H9 (cell line): ENCODE data around the gene BEST3. TPM values are rescaled to one million over a fixed set of nuclear protein-coding genes. Genes with fewer than 3 reads are reported as not detected.

Source experiments
- DNase-seq: peaks from one replicate; pipeline ENCODE4 v3.0.0-alpha.2; 2017
- H2AFZ ChIP-seq: one replicate; pipeline ENCODE4 v1.6.1; 2013; ENCODE audit warnings: mild to moderate bottlenecking, low read length, control low read depth, moderate library complexity
- H2AK5ac ChIP-seq: 2 replicates; pipeline ENCODE4 v1.6.1; 2013; ENCODE audit warnings: low read length, control low read depth, mixed read lengths; ENCODE audit not compliant: insufficient read length
- H2BK120ac ChIP-seq: one replicate; pipeline ENCODE4 v1.6.1; 2013; ENCODE audit warnings: low read depth, mild to moderate bottlenecking, low read length, control low read depth, inconsistent platforms; ENCODE audit not compliant: poor library complexity, severe bottlenecking
- H2BK12ac ChIP-seq: 2 replicates; pipeline ENCODE4 v1.6.1; 2013; ENCODE audit warnings: low read length, control low read depth, mixed read lengths, low read depth; ENCODE audit not compliant: insufficient read length
- H2BK15ac ChIP-seq: 2 replicates; pipeline ENCODE4 v1.6.1; 2013; ENCODE audit warnings: low read depth, low read length, control low read depth
- H2BK20ac ChIP-seq: one replicate; pipeline ENCODE4 v1.6.1; 2013; ENCODE audit warnings: low read depth, mild to moderate bottlenecking, low read length, control low read depth, inconsistent platforms; ENCODE audit not compliant: poor library complexity, severe bottlenecking
- H2BK5ac ChIP-seq: 2 replicates; pipeline ENCODE4 v1.6.1; 2013; ENCODE audit warnings: low read length, control low read depth, mixed read lengths; ENCODE audit not compliant: insufficient read length
- H3K14ac ChIP-seq: 2 replicates; pipeline ENCODE4 v1.6.1; 2013; ENCODE audit warnings: low read length, control low read depth; ENCODE audit not compliant: insufficient read depth
- H3K18ac ChIP-seq: 2 replicates; pipeline ENCODE4 v1.6.1; 2013; ENCODE audit warnings: low read depth, mild to moderate bottlenecking, mixed read lengths, low read length, control low read depth; ENCODE audit not compliant: insufficient read length
- H3K23ac ChIP-seq: 2 replicates; pipeline ENCODE4 v1.6.1; 2013; ENCODE audit warnings: low read length, control low read depth, mixed read lengths, low read depth; ENCODE audit not compliant: insufficient read length
- H3K23me2 ChIP-seq: 2 replicates; pipeline ENCODE4 v1.6.1; 2013; ENCODE audit warnings: low read depth, mild to moderate bottlenecking, mixed read lengths, low read length, control low read depth; ENCODE audit not compliant: insufficient read length, poor library complexity, severe bottlenecking
- H3K27ac ChIP-seq: 2 replicates; pipeline ENCODE4 v1.5.1; 2013; ENCODE audit warnings: low read length, control low read depth, mixed read lengths, low read depth; ENCODE audit not compliant: insufficient read length
- H3K27me3 ChIP-seq: 2 replicates; pipeline ENCODE4 v1.6.1; 2013; ENCODE audit warnings: low read length, control low read depth, inconsistent platforms; ENCODE audit not compliant: insufficient read depth
- H3K4ac ChIP-seq: 2 replicates; pipeline ENCODE4 v1.6.1; 2013; ENCODE audit warnings: low read depth, mild to moderate bottlenecking, control low read depth, inconsistent platforms, low read length, moderate library complexity
- H3K4me1 ChIP-seq: 2 replicates; pipeline ENCODE4 v1.6.1; 2013; ENCODE audit warnings: low read length, control low read depth, inconsistent platforms; ENCODE audit not compliant: insufficient read depth
- H3K4me2 ChIP-seq: 2 replicates; pipeline ENCODE4 v1.6.1; 2013; ENCODE audit warnings: low read length, control low read depth, mixed read lengths; ENCODE audit not compliant: insufficient read length, insufficient read depth
- H3K56ac ChIP-seq: 2 replicates; pipeline ENCODE4 v1.6.1; 2013; ENCODE audit warnings: low read depth, mild to moderate bottlenecking, mixed read lengths, low read length, control low read depth; ENCODE audit not compliant: insufficient read length
- H3K79me1 ChIP-seq: 2 replicates; pipeline ENCODE4 v1.6.1; 2013; ENCODE audit warnings: low read depth, mild to moderate bottlenecking, moderate library complexity, low read length, control low read depth, inconsistent platforms; ENCODE audit not compliant: insufficient read depth, poor library complexity, severe bottlenecking
- H3K79me2 ChIP-seq: 2 replicates; pipeline ENCODE4 v1.6.1; 2013; ENCODE audit warnings: low read length, control low read depth, inconsistent platforms; ENCODE audit not compliant: insufficient read depth
- H3K9ac ChIP-seq: 2 replicates; pipeline ENCODE4 v1.6.1; 2013; ENCODE audit warnings: low read length, control low read depth, mixed read lengths; ENCODE audit not compliant: insufficient read length; ENCODE audit errors: extremely low read depth
- H3K9me3 ChIP-seq: one replicate; pipeline ENCODE4 v1.6.1; 2013; ENCODE audit warnings: low read depth, low read length, inconsistent platforms; ENCODE audit not compliant: control insufficient read depth
- H3T11ph ChIP-seq: one replicate; pipeline ENCODE4 v1.6.1; 2013; ENCODE audit warnings: mild to moderate bottlenecking, low read length, control low read depth, inconsistent platforms
- H4K20me1 ChIP-seq: one replicate; pipeline ENCODE4 v1.6.1; 2013; ENCODE audit not compliant: control insufficient read depth, insufficient read length, insufficient read depth
- H4K5ac ChIP-seq: 2 replicates; pipeline ENCODE4 v1.6.1; 2013; ENCODE audit warnings: low read depth, mild to moderate bottlenecking, mixed read lengths, low read length, control low read depth; ENCODE audit not compliant: insufficient read length
- H4K8ac ChIP-seq: replicated peaks from 2 replicates; pipeline ENCODE4 v1.6.1; 2013; ENCODE audit warnings: low read length, control low read depth, mixed read lengths, low read depth; ENCODE audit not compliant: insufficient read length
- H4K91ac ChIP-seq: 2 replicates; pipeline ENCODE4 v1.6.1; 2013; ENCODE audit warnings: low read depth, mild to moderate bottlenecking, moderate library complexity, mixed read lengths, low read length, control low read depth; ENCODE audit not compliant: insufficient read length
- H3K27ac Mint-ChIP-seq, 3 experiments: 2 replicates in 2 of 3; 3 replicates in 1 of 3; pipeline ENCODE4 v1.8.0; 2020 to 2021; ENCODE audit warnings: mixed read lengths in 3 of 3, mild to moderate bottlenecking in 1 of 3, moderate library complexity in 1 of 3
- H3K27me3 Mint-ChIP-seq: 2 replicates; pipeline ENCODE4 v1.8.0; 2021; ENCODE audit warnings: low read depth, mild to moderate bottlenecking, moderate library complexity, mixed read lengths
- H3K36me3 Mint-ChIP-seq, 3 experiments: 2 replicates in 2 of 3; 3 replicates in 1 of 3; pipeline ENCODE4 v1.8.0; 2020 to 2021; ENCODE audit warnings: low read depth in 3 of 3, mixed read lengths in 3 of 3; ENCODE audit not compliant: insufficient read depth in 1 of 3
- H3K4me1 Mint-ChIP-seq, 2 experiments: 2 replicates each; pipeline ENCODE4 v1.8.0; 2020; ENCODE audit warnings: mixed read lengths in 2 of 2
- H3K4me3 Mint-ChIP-seq, 2 experiments: 2 replicates in 1 of 2; 3 replicates in 1 of 2; pipeline ENCODE4 v1.8.0; 2020 to 2021; ENCODE audit warnings: mild to moderate bottlenecking in 2 of 2, mixed read lengths in 2 of 2, moderate library complexity in 1 of 2
- H3K9me3 Mint-ChIP-seq, 2 experiments: 2 replicates in 1 of 2; 3 replicates in 1 of 2; pipeline ENCODE4 v1.8.0; 2020; ENCODE audit warnings: mild to moderate bottlenecking in 2 of 2, mixed read lengths in 2 of 2, moderate library complexity in 1 of 2
- CTCF ChIP-seq: fragments of 200-600 bp; sonication (generic); conservative IDR thresholded peaks from 3 replicates; pipeline ENCODE4 v1.8.0; 2021; ENCODE audit warnings: antibody characterized with exemption, mild to moderate bottlenecking
- WGBS: extraction: QIAGEN DNeasy Blood & Tissue Kit; methylation state at CpG from one replicate; pipeline ENCODE4 v1.1.7; 2013; ENCODE audit warnings: missing lambda C conversion rate, low lambda C conversion rate, mixed read lengths; ENCODE audit not compliant: insufficient read length; ENCODE audit errors: extremely low coverage; 5-methylcytosine and 5-hydroxymethylcytosine counted together
- total RNA-seq: library from RNA; stranded (reverse); gene quantifications from 2 replicates; pipeline ENCODE4 v1.2.1, GENCODE V29; 2021

BEST3 gene
- total RNA-seq, 1 experiment from 2014 or later, result 0.42 TPM

GRCh38 chr12:69682110-69682755 is 16.9 kb downstream of the BEST3 start:
- H3K4me2 ChIP-seq, result no peak overlapping the region
- WGBS, result no CpG with 5 or more reads among the region's 2 CpGs
- no peak overlapping the region for H2AFZ ChIP-seq
- no peaks in the 10 kb centered on the region for H3K9me3 ChIP-seq
- no peak overlapping the region for H2BK5ac ChIP-seq
- H3K23me2 ChIP-seq, result no peaks in the 10 kb centered on the region
- Mint-ChIP-seq H3K27ac (no peak overlapping the region), H3K4me1 (peaks cover 14 to 16% of the 10 kb centered on the region in 2 experiments), H3K9me3 (no peaks in the 10 kb centered on the region), H3K27me3 (no peaks in the 10 kb centered on the region; the same call in 1 of the 2 replicates), H3K36me3 (no peaks in the 10 kb centered on the region), H3K4me3 (no peak overlapping the region)
- H3K9ac ChIP-seq, result no peak overlapping the region
- no peak for DNase-seq
- H2BK20ac ChIP-seq, result no peak overlapping the region
- H2BK120ac ChIP-seq, result no peak overlapping the region
- no peak overlapping the region for H3K56ac ChIP-seq
- no peak for TF ChIP-seq CTCF
- H3K27ac ChIP-seq, result no peak overlapping the region
- no peaks in the 10 kb centered on the region for H3K4me1 ChIP-seq
- no peaks in the 10 kb centered on the region for H4K20me1 ChIP-seq
- no peaks in the 10 kb centered on the region for H3K27me3 ChIP-seq
- no peak overlapping the region for H4K91ac ChIP-seq
- no peak overlapping the region for H2BK12ac ChIP-seq
- no peak overlapping the region for H3K4ac ChIP-seq
- H2BK15ac ChIP-seq, result no peak overlapping the region
- no peak overlapping the region for H3T11ph ChIP-seq
- no peak overlapping the region for H4K8ac ChIP-seq
- H3K79me2 ChIP-seq, result no peaks in the 10 kb centered on the region
- no peak overlapping the region for H3K14ac ChIP-seq
- no peaks in the 10 kb centered on the region for H3K79me1 ChIP-seq
- H3K23ac ChIP-seq, result no peak overlapping the region
- H3K18ac ChIP-seq, result no peak overlapping the region
- H4K5ac ChIP-seq, result no peak overlapping the region
- no peak overlapping the region for H2AK5ac ChIP-seq
